Hepatocyte (in vitro differentiated cells): ENCODE data around the gene BCAS3. TPM values are rescaled to one million over a fixed set of nuclear protein-coding genes. Genes with fewer than 3 reads are reported as not detected.

Experiments
- DNase-seq: peaks from one replicate; pipeline ENCODE4 v3.0.0-alpha.2; 2016; ENCODE audit warnings: low spot score
- H2AFZ ChIP-seq: fragments of 200-600 bp; sonication (generic); 2 replicates; pipeline ENCODE4 v1.6.0; 2016; ENCODE audit warnings: antibody characterized with exemption, mild to moderate bottlenecking
- H3K27ac ChIP-seq: fragments of 200-600 bp; sonication (generic); 2 replicates; pipeline ENCODE4 v1.5.1; 2016; ENCODE audit warnings: mild to moderate bottlenecking
- H3K27me3 ChIP-seq: fragments of 200-600 bp; sonication (generic); 2 replicates; pipeline ENCODE4 v1.6.1; 2016
- H3K36me3 ChIP-seq: fragments of 200-600 bp; sonication (generic); replicated peaks from 2 replicates; pipeline ENCODE4 v1.5.1; 2016; ENCODE audit warnings: low read depth; ENCODE audit not compliant: insufficient read depth
- H3K4me1 ChIP-seq: fragments of 200-600 bp; sonication (generic); 2 replicates; pipeline ENCODE4 v1.5.1; 2016; ENCODE audit warnings: mild to moderate bottlenecking, moderate library complexity; ENCODE audit not compliant: insufficient read depth
- H3K4me2 ChIP-seq: fragments of 200-600 bp; sonication (generic); 2 replicates; pipeline ENCODE4 v1.6.0; 2016
- H3K4me3 ChIP-seq: fragments of 200-600 bp; sonication (generic); 2 replicates; pipeline ENCODE4 v1.5.1; 2016; ENCODE audit warnings: mild to moderate bottlenecking
- H3K79me2 ChIP-seq: fragments of 200-600 bp; sonication (generic); 2 replicates; pipeline ENCODE4 v1.6.0; 2017; ENCODE audit warnings: mild to moderate bottlenecking
- H3K9me2 ChIP-seq: fragments of 200-600 bp; sonication (generic); replicated peaks from 2 replicates; pipeline ENCODE4 v1.6.0; 2017; ENCODE audit warnings: mild to moderate bottlenecking; ENCODE audit not compliant: insufficient read depth
- H3K9me3 ChIP-seq: fragments of 200-600 bp; sonication (generic); 2 replicates; pipeline ENCODE4 v1.5.1; 2016; ENCODE audit warnings: low read depth, mild to moderate bottlenecking
- H4K20me1 ChIP-seq: fragments of 200-600 bp; sonication (generic); 2 replicates; pipeline ENCODE4 v1.6.0; 2016; ENCODE audit warnings: mild to moderate bottlenecking; ENCODE audit not compliant: insufficient read depth, poor library complexity, severe bottlenecking
- CTCF ChIP-seq: fragments of 200-600 bp; sonication (generic); IDR thresholded peaks from 2 replicates; pipeline ENCODE4 v1.5.1; 2016; ENCODE audit warnings: antibody characterized with exemption, mild to moderate bottlenecking; ENCODE audit not compliant: poor library complexity
- EZH2 ChIP-seq: fragments of 200-600 bp; sonication (generic); IDR thresholded peaks from 2 replicates; pipeline ENCODE4 v1.6.1; 2016; ENCODE audit warnings: antibody characterized with exemption, mild to moderate bottlenecking, borderline replicate concordance
- EZH2phosphoT487 ChIP-seq: fragments of 200-600 bp; sonication (generic); IDR thresholded peaks from one replicate; pipeline ENCODE4 v1.6.1; 2018; ENCODE audit warnings: antibody characterized with exemption, mild to moderate bottlenecking, low read depth, moderate library complexity; ENCODE audit not compliant: unreplicated experiment, severe bottlenecking
- WGBS: methylation state at CpG from one replicate; pipeline ENCODE4 v1.1.6; 2016; ENCODE audit warnings: low lambda C conversion rate; ENCODE audit errors: missing lambda C conversion rate; 5-methylcytosine and 5-hydroxymethylcytosine counted together
- polyA plus RNA-seq: library from polyadenylated mRNA; unstranded; fragments of >200 nt; fragmentation: Nextera tagmentation; extraction: Ambion mirVana; gene quantifications from 2 replicates; pipeline ENCODE4 v1.2.1, GENCODE V29; 2016
- total RNA-seq: library from RNA; depleted of rRNA; stranded (reverse); fragments of >200 nt; gene quantifications from 2 replicates; pipeline ENCODE4 v1.2.3, GENCODE V29; 2014

Gene BCAS3
- total and polyA plus RNA-seq, 2 experiments from 2014 or later: 16.5 to 58.8 TPM

DNA sequence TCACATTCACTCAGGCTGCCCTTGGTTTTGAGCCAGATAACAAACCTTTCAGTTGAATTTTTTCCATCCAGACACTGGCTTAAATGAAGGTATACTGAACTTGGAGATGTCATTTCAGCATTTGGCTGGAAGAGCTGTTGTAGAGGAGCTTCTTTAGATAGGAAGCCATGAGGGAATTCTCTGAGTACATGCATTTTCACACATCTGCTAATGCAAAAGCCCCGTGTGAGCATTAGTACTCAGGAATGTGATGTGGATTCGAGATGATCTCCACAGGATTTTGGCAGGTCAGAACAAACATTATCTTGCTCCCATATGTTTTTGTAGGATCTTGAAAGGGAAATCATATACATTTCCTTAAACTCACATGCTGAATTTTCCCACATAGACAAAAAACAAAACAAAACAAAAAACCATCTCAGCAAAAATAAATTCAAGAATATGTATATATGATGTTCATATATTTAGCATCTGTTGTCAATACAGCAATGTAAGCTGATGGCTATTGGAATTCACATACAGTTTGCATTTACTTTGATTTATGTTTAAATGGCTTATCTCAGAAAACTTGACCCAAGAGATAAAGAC lies 444.8 kb downstream of the BCAS3 start:
- 28% methylated on average over 2 of the region's 2 CpGs for WGBS

GRCh38 chr17:61124562-61124961 lies 446.9 kb downstream of the BCAS3 start:
- DNase-seq: no peak
- Histone ChIP-seq H3K27ac (no peak overlapping the region), H3K9me2 (no peaks in the 10 kb centered on the region), H3K4me1 (peaks cover 11% of the 10 kb centered on the region), H2AFZ (no peak overlapping the region), H3K36me3 (no peaks in the 10 kb centered on the region), H3K4me2 (no peak overlapping the region), H3K27me3 (no peaks in the 10 kb centered on the region), H4K20me1 (no peaks in the 10 kb centered on the region), H3K9me3 (no peaks in the 10 kb centered on the region), H3K79me2 (no peaks in the 10 kb centered on the region), H3K4me3 (no peak overlapping the region)
- WGBS: 86% methylated on average over 1 of the region's 1 CpG
- no peak for TF ChIP-seq CTCF
- TF ChIP-seq EZH2phosphoT487: no peak
- TF ChIP-seq EZH2: no peak

More for the DNA sequence above, 444.8 kb downstream of the BCAS3 start:
- no peaks in the 10 kb centered on the region for H3K4me1 ChIP-seq
- no peak overlapping the region for H2AFZ ChIP-seq
- DNase-seq: no peak
- H3K4me3 ChIP-seq: no peak overlapping the region
- H3K9me2 ChIP-seq: no peaks in the 10 kb centered on the region
- no peaks in the 10 kb centered on the region for H3K27me3 ChIP-seq
- no peaks in the 10 kb centered on the region for H4K20me1 ChIP-seq
- no peaks in the 10 kb centered on the region for H3K9me3 ChIP-seq
- H3K36me3 ChIP-seq: no peaks in the 10 kb centered on the region
- H3K79me2 ChIP-seq: no peaks in the 10 kb centered on the region
- H3K27ac ChIP-seq: no peak overlapping the region
- H3K4me2 ChIP-seq: no peak overlapping the region
- TF ChIP-seq CTCF (no peak), EZH2 (no peak), EZH2phosphoT487 (no peak)

DNA sequence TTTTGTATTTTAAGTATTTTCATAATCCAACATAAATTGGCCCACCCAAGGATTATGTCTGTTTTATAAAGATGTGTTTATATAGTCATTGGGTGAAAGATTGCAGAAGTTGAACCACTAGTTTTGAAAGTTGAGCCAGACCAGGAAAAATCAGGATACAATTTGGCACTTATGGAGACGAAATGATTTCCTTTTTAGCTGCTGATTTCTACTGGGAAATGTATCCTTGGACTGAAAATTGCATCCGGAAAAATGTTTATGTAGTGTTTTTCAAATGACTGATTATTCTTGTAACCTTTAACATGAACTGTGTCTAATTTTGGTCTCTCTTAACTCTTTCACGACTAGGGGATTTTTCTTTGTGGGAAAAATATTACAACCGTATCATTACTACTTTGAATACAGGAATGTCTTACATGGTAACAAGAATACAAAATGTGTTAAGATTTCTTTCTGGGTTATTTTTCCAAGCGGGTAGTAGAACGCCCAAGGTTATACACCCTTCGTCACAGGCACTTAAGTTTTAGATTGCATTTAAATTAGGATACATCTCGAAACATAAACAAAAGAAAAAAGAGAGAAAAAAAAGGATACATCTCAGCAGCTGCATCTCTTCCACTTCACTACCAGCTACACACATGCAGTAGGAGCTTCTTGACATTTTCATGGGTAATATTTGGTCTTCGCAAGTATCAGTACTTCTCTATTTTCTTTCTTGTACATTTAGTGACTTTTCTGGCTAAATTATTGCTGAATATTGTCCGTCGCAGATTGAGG lies 449.0 kb downstream of the BCAS3 start:
- no peak for DNase-seq
- no peak overlapping the region for H2AFZ ChIP-seq
- H3K4me2 ChIP-seq: no peak overlapping the region
- WGBS: 89% methylated on average over 11 of the region's 11 CpGs
- H3K9me2 ChIP-seq: no peaks in the 10 kb centered on the region
- no peaks in the 10 kb centered on the region for H4K20me1 ChIP-seq
- H3K27me3 ChIP-seq: no peaks in the 10 kb centered on the region
- TF ChIP-seq EZH2phosphoT487: no peak
- no peak for TF ChIP-seq EZH2
- TF ChIP-seq CTCF: no peak
- no peaks in the 10 kb centered on the region for H3K79me2 ChIP-seq
- H3K4me1 ChIP-seq: peaks cover 13% of the 10 kb centered on the region
- H3K27ac ChIP-seq: no peak overlapping the region
- H3K4me3 ChIP-seq: no peak overlapping the region
- H3K36me3 ChIP-seq: no peaks in the 10 kb centered on the region
- no peaks in the 10 kb centered on the region for H3K9me3 ChIP-seq
